GM13976 (cell line): ENCODE results near the gene PKN1.
A peak's percentile ranks its signal among the peaks of the same experiment; 100 is the strongest.
"Not testable (repeated sequence)": the region's sequence is repeated elsewhere in the genome, so short reads cannot be mapped to it uniquely, and the experiment has no call there.

ENCODE experiments used
- DNase-seq: peaks from one replicate; pipeline ENCODE4 v3.0.0; 2012; ENCODE audit warnings: low spot score
- CTCF ChIP-seq: IDR thresholded peaks from 2 replicates; pipeline ENCODE4 v1.5.1; 2012; ENCODE audit warnings: borderline replicate concordance, mild to moderate bottlenecking; ENCODE audit not compliant: insufficient read depth; ENCODE audit errors: extremely low read depth, missing control alignments, control extremely low read depth
- in situ Hi-C: fragments of 300-500 bp; cut with MboI; formaldehyde crosslinking; loops from one replicate; pipeline ENCODE4 v1.12.0; 2022; ENCODE audit warnings: low sequenced_read_pairs, mixed read lengths, inconsistent platforms; ENCODE audit not compliant: unreplicated experiment

PKN1 gene

GRCh38 chr19:14394167-14394566 lies 38.9 kb upstream of the PKN1 start:
- in situ Hi-C loops = no loop called here
- DNase-seq = no peak
- no peak for TF ChIP-seq CTCF

GRCh38 chr19:14395262-14395661 lies 37.8 kb upstream of the PKN1 start:
- DNase-seq = peak; percentile 6
- in situ Hi-C loops = no loop called here
- TF ChIP-seq CTCF = no peak

GRCh38 chr19:14395710-14396336 lies 37.3 kb upstream of the PKN1 start:
- TF ChIP-seq CTCF = no peak
- peak; percentile 22 for DNase-seq
- in situ Hi-C loops = no loop called here

DNA sequence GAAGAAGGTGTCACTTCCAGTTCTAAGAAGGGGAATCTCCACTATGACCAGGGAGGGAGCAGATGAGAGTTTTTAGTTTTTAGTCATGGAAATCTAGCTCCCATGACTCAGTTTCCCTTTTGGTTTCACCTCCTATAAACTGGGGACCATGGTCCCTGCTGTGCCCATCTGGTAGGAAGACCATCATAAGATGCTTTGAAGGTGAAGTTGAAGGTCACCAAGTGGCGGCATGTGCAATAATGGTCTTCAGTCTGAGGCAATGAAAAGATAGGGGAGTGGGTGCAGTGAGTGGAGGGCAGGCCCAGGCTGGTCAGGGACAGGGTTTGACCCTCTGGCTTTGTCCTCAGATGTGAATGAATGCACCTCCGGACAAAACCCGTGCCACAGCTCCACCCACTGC lies 36.4 kb upstream of the PKN1 start:
- in situ Hi-C loops, DNase-seq: not testable (repeated sequence)

- in situ Hi-C loops = not testable (repeated sequence)
Measured at GRCh38 chr19:14397168-14397567, 35.9 kb upstream of the PKN1 start.

DNA sequence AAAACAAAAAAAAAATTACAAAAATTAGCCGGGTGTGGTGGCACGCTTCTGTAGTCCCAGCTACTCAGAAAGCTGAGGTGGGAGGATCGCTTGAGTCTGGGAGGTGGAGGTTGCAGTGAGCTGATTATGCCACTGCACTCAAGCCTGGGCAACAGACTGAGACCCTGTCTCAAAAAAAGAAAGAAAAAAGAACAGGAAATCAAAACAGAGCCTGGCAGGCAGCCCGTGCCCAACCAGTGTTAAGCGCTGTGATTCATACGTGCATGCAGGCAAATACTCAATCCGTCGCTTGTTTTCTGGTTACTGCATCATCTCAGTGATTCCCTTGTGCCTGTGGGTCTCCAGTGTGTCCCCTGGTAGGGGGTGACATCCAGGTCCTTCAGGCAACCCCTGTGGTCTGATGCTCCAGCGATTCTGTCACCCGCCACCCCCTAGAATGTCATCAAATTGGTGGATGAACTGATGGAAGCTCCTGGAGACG lies 32.1 kb upstream of the PKN1 start:
- no peak for TF ChIP-seq CTCF
- in situ Hi-C loops = no loop called here
- DNase-seq = peak; percentile 13

More at GRCh38 chr19:14397168-14397567, 35.9 kb upstream of the PKN1 start:
- DNase-seq = not testable (repeated sequence)

- in situ Hi-C loops = no loop called here
- peak; percentile 13 for DNase-seq
- no peak for TF ChIP-seq CTCF
Measured at GRCh38 chr19:14401468-14402195, 31.5 kb upstream of the PKN1 start.
